ENCODE measurements around the gene BAHD1.

Gene BAHD1

GRCh38 chr15:40413036-40413435 lies 27.7 kb upstream of the BAHD1 start:
- no peak for TF ChIP-seq JUND (IDR thresholded peaks at IDR 0.05; ENCODE audit: low read depth)
- in situ Hi-C loops (cut with HindIII; ENCODE audit: low pct_unique_long_range_greater_than_20kb, low sequenced_read_pairs), result no loop called here
- DNase-seq (ENCODE audit: low read depth in 1 of 2, low spot score in 1 of 2), result no peak

GRCh38 chr15:40414816-40415215 lies 25.9 kb upstream of the BAHD1 start:
- TF ChIP-seq JUND (IDR thresholded peaks at IDR 0.05; ENCODE audit: low read depth), result no peak
- in situ Hi-C loops (cut with HindIII; ENCODE audit: low pct_unique_long_range_greater_than_20kb, low sequenced_read_pairs), result no loop called here
- no peak for DNase-seq (ENCODE audit: low read depth in 1 of 2, low spot score in 1 of 2)

- TF ChIP-seq JUND (IDR thresholded peaks at IDR 0.05; ENCODE audit: low read depth), result no peak
- no peak for DNase-seq (ENCODE audit: low read depth in 1 of 2, low spot score in 1 of 2)
- in situ Hi-C loops (cut with HindIII; ENCODE audit: low pct_unique_long_range_greater_than_20kb, low sequenced_read_pairs), result no loop called here
Measured at GRCh38 chr15:40415226-40415625, 25.5 kb upstream of the BAHD1 start.

DNA sequence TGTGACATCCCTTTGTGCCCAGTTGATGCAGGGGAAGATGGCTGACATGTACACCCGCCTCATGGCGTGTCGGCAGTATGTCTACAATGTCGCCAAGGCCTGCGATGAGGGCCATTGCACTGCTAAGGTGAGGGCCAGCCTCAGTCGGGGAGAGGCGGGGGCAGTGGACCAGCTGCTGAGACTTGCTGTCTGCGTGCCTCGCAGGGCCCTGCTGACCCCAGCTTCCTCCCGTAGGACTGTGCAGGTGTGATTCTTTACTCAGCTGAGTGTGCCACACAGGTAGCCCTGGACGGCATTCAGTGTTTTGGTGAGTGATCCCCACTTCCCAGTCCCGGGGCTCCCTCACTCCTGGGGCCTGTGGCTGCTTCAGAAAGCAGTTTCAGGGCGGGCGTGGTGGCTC lies 24.7 kb upstream of the BAHD1 start:
- in situ Hi-C loops (cut with HindIII; ENCODE audit: low pct_unique_long_range_greater_than_20kb, low sequenced_read_pairs), result no loop called here
- no peak for DNase-seq (ENCODE audit: low read depth in 1 of 2, low spot score in 1 of 2)

DNA sequence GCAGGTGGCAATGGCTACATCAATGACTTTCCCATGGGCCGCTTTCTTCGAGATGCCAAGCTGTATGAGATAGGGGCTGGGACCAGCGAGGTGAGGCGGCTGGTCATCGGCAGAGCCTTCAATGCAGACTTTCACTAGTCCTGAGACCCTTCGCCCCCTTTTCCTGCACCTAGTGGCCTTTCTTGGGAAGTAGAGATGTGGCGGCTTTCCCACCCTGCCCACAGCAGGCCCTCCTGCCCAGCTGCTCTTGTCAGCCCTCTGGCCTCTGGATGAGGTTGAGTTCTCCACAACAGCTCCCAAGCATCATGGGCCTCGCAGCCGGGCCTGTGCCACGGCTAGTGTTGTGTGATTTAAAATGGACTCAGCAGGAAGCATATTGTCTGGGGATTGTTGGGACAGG lies 22.6 kb upstream of the BAHD1 start:
- no peak for TF ChIP-seq JUND (IDR thresholded peaks at IDR 0.05; ENCODE audit: low read depth)
- in situ Hi-C loops (cut with HindIII; ENCODE audit: low pct_unique_long_range_greater_than_20kb, low sequenced_read_pairs), result no loop called here
- DNase-seq (ENCODE audit: low read depth in 1 of 2, low spot score in 1 of 2), result no peak

More for the DNA sequence above, 24.7 kb upstream of the BAHD1 start:
- TF ChIP-seq JUND (IDR thresholded peaks at IDR 0.05; ENCODE audit: low read depth), result no peak

GRCh38 chr15:40420071-40420713 lies 20.6 kb upstream of the BAHD1 start:
- no peak for TF ChIP-seq JUND (IDR thresholded peaks at IDR 0.05; ENCODE audit: low read depth)
- DNase-seq (ENCODE audit: low read depth in 1 of 2, low spot score in 1 of 2), result peak in 1 of 2 experiments; percentile 45
- in situ Hi-C loops (cut with HindIII; ENCODE audit: low pct_unique_long_range_greater_than_20kb, low sequenced_read_pairs), result no loop called here

DNA sequence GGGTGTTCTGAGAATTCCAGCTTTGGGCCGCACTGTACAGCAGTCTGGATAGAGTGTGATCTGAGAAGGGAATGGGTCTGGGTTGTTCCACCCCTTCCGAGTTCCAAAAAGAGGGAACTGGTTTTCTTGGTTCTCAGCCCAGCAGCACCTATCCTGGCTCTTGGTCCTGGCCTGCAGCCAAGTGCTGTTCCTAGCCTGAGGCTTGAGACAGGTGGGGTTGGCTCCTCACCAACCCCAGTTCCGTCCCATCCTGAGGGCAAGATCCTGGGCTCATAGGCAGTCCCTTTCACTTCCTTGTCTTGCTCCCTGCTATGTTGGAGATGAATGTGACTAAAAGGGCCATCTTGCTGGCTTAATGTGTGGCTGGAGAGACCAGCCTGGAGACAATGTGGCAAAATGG lies 20.0 kb upstream of the BAHD1 start:
- in situ Hi-C loops (cut with HindIII; ENCODE audit: low pct_unique_long_range_greater_than_20kb, low sequenced_read_pairs), result no loop called here
- peak; percentile 68 to 96 for DNase-seq (ENCODE audit: low read depth in 1 of 2, low spot score in 1 of 2)
- TF ChIP-seq JUND (IDR thresholded peaks at IDR 0.05; ENCODE audit: low read depth), result no peak

DNA sequence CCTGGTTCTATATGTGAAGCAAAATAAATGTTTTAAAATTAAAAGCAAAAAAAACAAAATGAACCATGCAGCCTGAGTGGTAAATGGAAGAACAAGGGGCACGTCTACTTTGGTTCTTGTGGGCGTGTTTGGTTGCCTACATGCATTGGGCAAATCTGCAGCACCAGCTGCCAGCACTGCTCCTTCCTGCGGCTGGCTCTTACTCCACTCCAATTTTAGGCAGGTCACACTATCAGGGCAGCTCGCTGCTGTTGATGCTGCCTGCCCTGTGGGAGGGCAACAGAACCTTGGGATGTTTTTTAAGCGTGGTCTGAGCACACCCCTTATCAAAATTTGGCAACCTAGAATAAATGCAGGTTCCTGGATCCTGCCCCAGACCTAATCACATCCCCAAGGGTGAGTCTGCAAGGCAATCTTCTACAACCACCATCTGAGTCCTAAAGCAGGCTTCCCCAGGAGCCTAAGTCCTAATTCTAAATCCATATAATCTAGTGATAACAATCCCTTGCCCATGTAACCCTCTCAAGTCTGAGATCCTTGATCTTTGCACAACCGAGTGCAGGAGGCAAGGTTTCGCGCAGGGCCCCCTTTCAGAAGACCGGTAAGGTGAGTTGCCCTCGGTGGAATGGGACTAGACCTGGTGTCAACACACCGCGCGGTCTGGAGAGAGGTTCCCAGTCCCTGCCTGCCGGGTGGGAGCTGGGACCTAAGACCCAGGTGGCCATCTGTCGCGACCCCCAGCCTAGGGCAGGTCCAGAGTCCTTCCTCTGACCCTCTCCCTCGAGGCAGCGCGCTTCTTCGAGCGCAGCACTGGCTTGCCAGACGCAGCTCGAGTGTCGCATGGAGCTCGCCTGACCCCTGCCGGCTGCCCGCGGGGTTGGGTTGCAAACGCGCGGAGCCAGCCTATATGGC lies 19.3 kb upstream of the BAHD1 start:
- in situ Hi-C loops (cut with HindIII; ENCODE audit: low pct_unique_long_range_greater_than_20kb, low sequenced_read_pairs), result no loop called here
- no peak for TF ChIP-seq JUND (IDR thresholded peaks at IDR 0.05; ENCODE audit: low read depth)
- peak in 1 of 2 experiments; percentile 84 for DNase-seq (ENCODE audit: low read depth in 1 of 2, low spot score in 1 of 2)

DNA sequence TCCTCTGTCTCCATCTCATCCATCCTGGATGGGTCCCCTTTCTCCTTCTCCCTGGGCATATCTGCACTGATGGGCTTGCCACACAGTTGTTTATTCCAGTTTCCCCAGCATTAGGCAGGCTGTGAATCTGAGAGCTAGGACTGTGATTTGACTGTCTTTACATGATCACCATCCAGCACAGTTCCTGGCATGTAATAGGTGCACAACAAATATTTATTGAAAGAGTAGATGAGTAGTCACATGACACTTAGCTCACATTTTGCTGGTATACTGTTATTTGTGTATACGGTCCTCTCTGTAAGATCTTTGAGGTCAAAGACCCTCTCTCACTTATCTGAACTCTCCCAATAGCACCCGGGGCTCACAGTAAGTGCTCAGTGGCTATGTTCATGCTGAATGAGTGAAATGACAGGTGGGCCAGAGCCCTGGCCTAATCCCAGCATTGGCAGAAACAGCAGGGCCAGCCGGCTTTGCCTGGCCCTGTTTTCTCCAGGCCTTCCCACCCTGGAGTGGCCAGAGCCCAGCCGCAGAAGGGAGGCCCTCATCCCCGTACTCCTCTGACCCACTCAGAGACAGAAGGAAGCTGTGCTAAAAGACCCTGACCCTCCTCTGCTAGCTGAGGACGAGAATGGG lies 16.2 kb upstream of the BAHD1 start:
- in situ Hi-C loops (cut with HindIII; ENCODE audit: low pct_unique_long_range_greater_than_20kb, low sequenced_read_pairs), result no loop called here
- DNase-seq (ENCODE audit: low read depth in 1 of 2, low spot score in 1 of 2), result no peak
- no peak for TF ChIP-seq JUND (IDR thresholded peaks at IDR 0.05; ENCODE audit: low read depth)

GRCh38 chr15:40425681-40426080 lies 15.1 kb upstream of the BAHD1 start:
- TF ChIP-seq JUND (IDR thresholded peaks at IDR 0.05; ENCODE audit: low read depth), result no peak
- in situ Hi-C loops (cut with HindIII; ENCODE audit: low pct_unique_long_range_greater_than_20kb, low sequenced_read_pairs), result no loop called here

GRCh38 chr15:40427188-40427587 lies 13.6 kb upstream of the BAHD1 start:
- no peak for TF ChIP-seq JUND (IDR thresholded peaks at IDR 0.05; ENCODE audit: low read depth)
- DNase-seq (ENCODE audit: low read depth in 1 of 2, low spot score in 1 of 2), result no peak
- in situ Hi-C loops (cut with HindIII; ENCODE audit: low pct_unique_long_range_greater_than_20kb, low sequenced_read_pairs), result no loop called here

More at GRCh38 chr15:40425681-40426080, 15.1 kb upstream of the BAHD1 start:
- DNase-seq (ENCODE audit: low read depth in 1 of 2, low spot score in 1 of 2), result no peak

- no peak for TF ChIP-seq JUND (IDR thresholded peaks at IDR 0.05; ENCODE audit: low read depth)
- no peak for DNase-seq (ENCODE audit: low read depth in 1 of 2, low spot score in 1 of 2)
- in situ Hi-C loops (cut with HindIII; ENCODE audit: low pct_unique_long_range_greater_than_20kb, low sequenced_read_pairs), result no loop called here
Measured at GRCh38 chr15:40428185-40428584, 12.6 kb upstream of the BAHD1 start.

All from T47D (cell line).